NB4 (cell line): ENCODE results near the gene CCDC57.

Source experiments
- POLR2A ChIP-seq: IDR thresholded peaks from 2 replicates; pipeline ENCODE4 v1.6.1; 2011; ENCODE audit warnings: mild to moderate bottlenecking; ENCODE audit not compliant: insufficient read length; ENCODE audit errors: extremely low read depth
- TF ChIP-seq, protein P1 (sequence below): IDR thresholded peaks from one replicate; pipeline ENCODE4 v1.5.1; 2012; ENCODE audit warnings: low read depth, low read length
- TF ChIP-seq, protein P2 (sequence below): IDR thresholded peaks from 2 replicates; pipeline ENCODE4 v1.6.1; 2011; ENCODE audit warnings: low read depth, low read length

DNA sequence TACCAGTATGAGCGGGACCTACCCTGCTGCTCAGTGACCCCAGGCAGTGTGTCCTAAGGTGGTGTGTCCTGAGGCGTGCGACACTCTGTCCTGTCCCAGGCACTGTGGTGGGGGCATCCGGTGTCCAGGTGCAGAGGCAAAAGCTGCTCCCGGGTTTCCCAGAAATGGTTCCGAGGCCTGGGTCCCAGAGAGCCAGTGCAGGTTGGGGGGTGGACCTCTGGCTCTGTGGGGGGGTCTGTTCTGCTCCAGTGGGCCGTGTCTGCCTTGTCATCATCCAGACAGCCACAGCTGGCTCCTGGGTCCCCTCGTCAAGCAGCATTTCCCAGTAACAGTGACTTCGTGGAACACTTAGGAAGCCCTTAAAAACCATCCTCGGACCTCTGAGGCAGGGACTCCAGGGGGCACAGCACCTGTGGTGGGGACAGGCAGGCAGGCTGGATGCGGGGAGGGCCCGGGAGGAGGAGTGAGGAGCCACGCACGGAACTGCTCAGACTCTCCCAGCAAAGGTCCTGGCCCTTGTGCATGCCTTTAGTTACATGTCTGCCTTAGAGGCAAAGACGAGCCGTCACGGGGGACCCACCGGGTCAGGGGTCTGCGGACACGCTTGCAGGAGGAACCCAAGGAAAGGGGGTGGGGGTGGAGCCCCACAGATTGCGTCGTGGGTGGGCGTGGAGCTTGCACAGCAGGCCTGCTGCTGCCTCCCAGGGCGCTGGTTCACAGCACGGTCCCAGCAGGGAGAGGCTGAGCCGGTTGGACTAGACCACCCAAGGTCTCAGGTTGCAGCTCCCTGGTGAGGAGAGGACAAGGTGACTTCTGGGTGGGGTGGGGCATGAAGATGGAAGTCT, 21.8 kb upstream of the CCDC57 start:
- TF ChIP-seq, protein P1, sequence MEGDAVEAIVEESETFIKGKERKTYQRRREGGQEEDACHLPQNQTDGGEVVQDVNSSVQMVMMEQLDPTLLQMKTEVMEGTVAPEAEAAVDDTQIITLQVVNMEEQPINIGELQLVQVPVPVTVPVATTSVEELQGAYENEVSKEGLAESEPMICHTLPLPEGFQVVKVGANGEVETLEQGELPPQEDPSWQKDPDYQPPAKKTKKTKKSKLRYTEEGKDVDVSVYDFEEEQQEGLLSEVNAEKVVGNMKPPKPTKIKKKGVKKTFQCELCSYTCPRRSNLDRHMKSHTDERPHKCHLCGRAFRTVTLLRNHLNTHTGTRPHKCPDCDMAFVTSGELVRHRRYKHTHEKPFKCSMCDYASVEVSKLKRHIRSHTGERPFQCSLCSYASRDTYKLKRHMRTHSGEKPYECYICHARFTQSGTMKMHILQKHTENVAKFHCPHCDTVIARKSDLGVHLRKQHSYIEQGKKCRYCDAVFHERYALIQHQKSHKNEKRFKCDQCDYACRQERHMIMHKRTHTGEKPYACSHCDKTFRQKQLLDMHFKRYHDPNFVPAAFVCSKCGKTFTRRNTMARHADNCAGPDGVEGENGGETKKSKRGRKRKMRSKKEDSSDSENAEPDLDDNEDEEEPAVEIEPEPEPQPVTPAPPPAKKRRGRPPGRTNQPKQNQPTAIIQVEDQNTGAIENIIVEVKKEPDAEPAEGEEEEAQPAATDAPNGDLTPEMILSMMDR, result no peak
- TF ChIP-seq, protein P2, sequence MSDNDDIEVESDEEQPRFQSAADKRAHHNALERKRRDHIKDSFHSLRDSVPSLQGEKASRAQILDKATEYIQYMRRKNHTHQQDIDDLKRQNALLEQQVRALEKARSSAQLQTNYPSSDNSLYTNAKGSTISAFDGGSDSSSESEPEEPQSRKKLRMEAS, result no peak
- no peak for TF ChIP-seq POLR2A
